Fibroblast of pulmonary artery (primary cell): ENCODE data around the gene E2F6.

ENCODE experiments used
- DNase-seq: peaks from one replicate; pipeline ENCODE4 v3.0.0-alpha.2; 2010; ENCODE audit warnings: low read depth
- H3K4me3 ChIP-seq: replicated peaks from 2 replicates; pipeline ENCODE4 v1.5.1; 2011; ENCODE audit warnings: low read depth, mild to moderate bottlenecking, control low read depth, low read length, moderate library complexity
- TF ChIP-seq, protein P1 (sequence below): IDR thresholded peaks from 2 replicates; pipeline ENCODE4 v1.5.1; 2011; ENCODE audit warnings: mild to moderate bottlenecking, control low read depth, low read length, inconsistent platforms; ENCODE audit errors: missing control alignments

The E2F6 gene

DNA sequence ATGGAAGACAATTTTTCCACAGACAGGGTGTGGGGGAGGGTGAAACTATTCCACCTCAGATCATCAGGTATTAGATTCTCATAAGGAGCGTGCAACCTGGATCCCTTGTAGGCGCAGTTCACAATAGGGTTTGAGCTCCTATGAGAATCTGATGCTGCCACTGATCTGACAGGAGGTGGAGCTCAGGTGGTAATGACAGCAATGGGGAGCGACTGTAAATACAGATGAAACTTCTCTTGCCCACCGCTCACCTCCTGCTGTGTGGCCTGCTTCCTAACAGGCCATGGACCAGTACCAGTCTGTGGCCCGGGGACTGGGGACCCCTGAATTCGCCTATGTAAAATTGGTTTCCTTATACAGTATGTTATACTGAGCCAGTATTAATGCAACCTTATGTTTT is 27.3 kb upstream of the E2F6 start:
- TF ChIP-seq, protein P1, sequence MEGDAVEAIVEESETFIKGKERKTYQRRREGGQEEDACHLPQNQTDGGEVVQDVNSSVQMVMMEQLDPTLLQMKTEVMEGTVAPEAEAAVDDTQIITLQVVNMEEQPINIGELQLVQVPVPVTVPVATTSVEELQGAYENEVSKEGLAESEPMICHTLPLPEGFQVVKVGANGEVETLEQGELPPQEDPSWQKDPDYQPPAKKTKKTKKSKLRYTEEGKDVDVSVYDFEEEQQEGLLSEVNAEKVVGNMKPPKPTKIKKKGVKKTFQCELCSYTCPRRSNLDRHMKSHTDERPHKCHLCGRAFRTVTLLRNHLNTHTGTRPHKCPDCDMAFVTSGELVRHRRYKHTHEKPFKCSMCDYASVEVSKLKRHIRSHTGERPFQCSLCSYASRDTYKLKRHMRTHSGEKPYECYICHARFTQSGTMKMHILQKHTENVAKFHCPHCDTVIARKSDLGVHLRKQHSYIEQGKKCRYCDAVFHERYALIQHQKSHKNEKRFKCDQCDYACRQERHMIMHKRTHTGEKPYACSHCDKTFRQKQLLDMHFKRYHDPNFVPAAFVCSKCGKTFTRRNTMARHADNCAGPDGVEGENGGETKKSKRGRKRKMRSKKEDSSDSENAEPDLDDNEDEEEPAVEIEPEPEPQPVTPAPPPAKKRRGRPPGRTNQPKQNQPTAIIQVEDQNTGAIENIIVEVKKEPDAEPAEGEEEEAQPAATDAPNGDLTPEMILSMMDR = no peak

GRCh38 chr2:11492720-11493119 is 26.8 kb upstream of the E2F6 start:
- TF ChIP-seq, protein P1 = no peak
- no peak for DNase-seq
- no peak overlapping the region for H3K4me3 ChIP-seq

More for the DNA sequence above, 27.3 kb upstream of the E2F6 start:
- DNase-seq = no peak
- H3K4me3 ChIP-seq = no peak overlapping the region

- no peak overlapping the region for H3K4me3 ChIP-seq
- TF ChIP-seq, protein P1 = no peak
- no peak for DNase-seq
Observed at GRCh38 chr2:11492244-11492643, 26.3 kb upstream of the E2F6 start.

GRCh38 chr2:11491348-11491933 is 25.5 kb upstream of the E2F6 start:
- no peak overlapping the region for H3K4me3 ChIP-seq
- TF ChIP-seq, protein P1 = no peak
- DNase-seq = no peak

- H3K4me3 ChIP-seq = no peak overlapping the region
- TF ChIP-seq, protein P1 = no peak
- no peak for DNase-seq
Observed at GRCh38 chr2:11490194-11490593, 24.2 kb upstream of the E2F6 start.

DNA sequence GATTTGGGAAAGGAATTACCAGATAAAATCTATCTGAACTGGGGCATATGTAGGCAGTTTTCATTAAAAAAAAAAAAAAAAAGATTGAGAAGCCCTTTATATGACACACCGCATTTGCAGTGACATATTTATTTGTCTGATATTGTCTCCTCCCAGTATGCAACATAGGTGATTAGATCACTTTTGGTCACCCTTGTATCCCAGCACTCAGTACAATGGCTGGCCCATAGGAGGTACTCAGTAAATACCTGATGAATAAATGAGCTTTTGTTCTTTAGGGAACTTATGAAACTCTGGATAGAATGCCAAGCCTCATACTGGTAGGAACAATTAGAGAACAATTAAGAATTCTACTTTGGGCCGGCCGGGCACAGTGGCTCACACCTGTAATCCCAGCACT is 22.8 kb upstream of the E2F6 start:
- no peak for DNase-seq
- no peak overlapping the region for H3K4me3 ChIP-seq
- TF ChIP-seq, protein P1 = no peak
